RPMI8226 (cell line): ENCODE data around the gene COX7B2.

ENCODE experiments used
- DNase-seq: peaks from one replicate; pipeline ENCODE4 v3.0.0-alpha.2; 2015

COX7B2 gene

GRCh38 chr4:46909078-46909477 lies at the start of gene COX7B2:
Gene COX7B2, minus strand, starts transcription at chr4:46909245. Its CDS starts 174,053 bp downstream, at chr4:46735192.
- DNase-seq, result no peak

- DNase-seq, result no peak
Observed at GRCh38 chr4:46956451-46956850, 47.4 kb upstream of the COX7B2 start.

- no peak for DNase-seq
Observed at GRCh38 chr4:46955601-46956000, 46.6 kb upstream of the COX7B2 start.

GRCh38 chr4:46954643-46955042 lies 45.6 kb upstream of the COX7B2 start:
- DNase-seq, result no peak

GRCh38 chr4:46953564-46953963 lies 44.5 kb upstream of the COX7B2 start:
- no peak for DNase-seq

GRCh38 chr4:46952451-46952850 lies 43.4 kb upstream of the COX7B2 start:
- no peak for DNase-seq

GRCh38 chr4:46950826-46951225 lies 41.8 kb upstream of the COX7B2 start:
- DNase-seq, result no peak

GRCh38 chr4:46949822-46950221 lies 40.8 kb upstream of the COX7B2 start:
- DNase-seq, result no peak

- DNase-seq, result no peak
Observed at GRCh38 chr4:46947541-46947940, 38.5 kb upstream of the COX7B2 start.

- DNase-seq, result no peak
Observed at GRCh38 chr4:46946919-46947536, 38.0 kb upstream of the COX7B2 start.

- no peak for DNase-seq
Observed at GRCh38 chr4:46945062-46945461, 36.0 kb upstream of the COX7B2 start.

- no peak for DNase-seq
Observed at GRCh38 chr4:46944345-46944744, 35.3 kb upstream of the COX7B2 start.

- no peak for DNase-seq
Observed at GRCh38 chr4:46937493-46937892, 28.4 kb upstream of the COX7B2 start.

GRCh38 chr4:46934726-46935125 lies 25.7 kb upstream of the COX7B2 start:
- DNase-seq, result no peak

- DNase-seq, result no peak
Observed at GRCh38 chr4:46933686-46934085, 24.6 kb upstream of the COX7B2 start.

- DNase-seq, result peak; percentile 4
Observed at GRCh38 chr4:46931981-46932380, 22.9 kb upstream of the COX7B2 start.

GRCh38 chr4:46930891-46931290 lies 21.8 kb upstream of the COX7B2 start:
- no peak for DNase-seq

- DNase-seq, result no peak
Observed at GRCh38 chr4:46927201-46927600, 18.2 kb upstream of the COX7B2 start.

GRCh38 chr4:46924789-46925529 lies 15.9 kb upstream of the COX7B2 start:
- DNase-seq, result no peak

- no peak for DNase-seq
Observed at GRCh38 chr4:46922205-46922604, 13.2 kb upstream of the COX7B2 start.

- DNase-seq, result no peak
Observed at GRCh38 chr4:46908148-46908547, 897 bp downstream of the COX7B2 start.

GRCh38 chr4:46900082-46900481 lies 9.0 kb downstream of the COX7B2 start:
- DNase-seq, result no peak

GRCh38 chr4:46894826-46895225 lies 14.2 kb downstream of the COX7B2 start:
- no peak for DNase-seq

- no peak for DNase-seq
Observed at GRCh38 chr4:46890056-46890455, 19.0 kb downstream of the COX7B2 start.

- DNase-seq, result no peak
Observed at GRCh38 chr4:46889410-46889809, 19.6 kb downstream of the COX7B2 start.
